ENCODE results near the gene GANAB. TPM values are rescaled to one million over a fixed set of nuclear protein-coding genes. Genes with fewer than 3 reads are reported as not detected.

Gene GANAB
- total RNA-seq, 1 donor from 2014 or later, result 229 TPM

- TF ChIP-seq CTCF (IDR thresholded peaks at IDR 0.05), result no peak
- no peaks in the 10 kb centered on the region for H3K27me3 ChIP-seq
- peaks cover 36% of the 10 kb centered on the region for H3K4me1 ChIP-seq
- ATAC-seq, result peak; percentile 47
- H3K4me3 ChIP-seq, result peak overlapping the region; percentile 88
- DNase-seq, result no peak
- peaks cover 33% of the 10 kb centered on the region for H3K36me3 ChIP-seq
- H3K27ac ChIP-seq, result peak overlapping the region; percentile 89
- intact Hi-C loops (cut with DNase I), result no loop called here
- H3K9me3 ChIP-seq, result no peaks in the 10 kb centered on the region
Observed at GRCh38 chr11:62671236-62671607, 24.8 kb upstream of the GANAB start.

DNA sequence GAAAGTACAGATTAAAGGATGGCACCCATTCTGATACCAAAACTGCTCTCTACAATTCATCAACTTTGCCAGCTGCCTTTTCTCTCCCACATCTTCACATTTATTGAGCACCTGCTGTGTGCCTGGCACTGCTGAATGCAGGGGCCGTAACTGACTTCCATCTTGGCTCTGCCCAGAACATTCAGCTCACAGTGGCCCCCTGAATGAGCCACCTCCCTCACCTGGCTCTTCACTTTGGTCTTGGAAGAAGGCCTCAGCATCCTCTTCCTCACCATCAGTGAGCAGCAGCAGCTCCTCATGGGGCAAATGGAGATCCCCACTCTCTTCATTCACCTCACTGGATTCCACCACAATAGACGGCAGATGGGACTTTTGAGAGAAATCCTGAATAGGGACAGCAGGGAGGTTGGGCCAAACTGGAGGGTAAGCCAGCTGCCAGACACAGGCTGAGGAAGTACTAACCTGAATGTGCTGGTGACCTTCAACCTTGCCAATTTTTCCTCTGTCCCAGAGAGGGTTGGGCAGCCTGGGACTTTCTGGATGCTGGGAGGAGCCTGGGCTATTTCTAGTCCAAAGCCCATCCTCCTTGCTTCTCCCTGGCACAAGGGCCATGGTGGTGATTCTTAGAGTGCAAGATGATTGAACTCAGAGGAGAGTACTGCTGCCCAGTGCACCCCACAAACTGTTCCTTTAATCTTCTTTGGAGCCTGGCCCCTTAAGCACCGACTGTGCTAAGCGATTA, 23.2 kb upstream of the GANAB start:
- no peaks in the 10 kb centered on the region for H3K9me3 ChIP-seq
- H3K27ac ChIP-seq, result no peak overlapping the region
- TF ChIP-seq CTCF (IDR thresholded peaks at IDR 0.05), result no peak
- no peaks in the 10 kb centered on the region for H3K27me3 ChIP-seq
- intact Hi-C loops (cut with DNase I), result no loop called here
- H3K36me3 ChIP-seq, result peaks cover 22% of the 10 kb centered on the region
- H3K4me3 ChIP-seq, result no peak overlapping the region
- peaks cover 39% of the 10 kb centered on the region for H3K4me1 ChIP-seq
- no peak for ATAC-seq
- no peak for DNase-seq

- Histone ChIP-seq H3K36me3 (peaks cover 21% of the 10 kb centered on the region), H3K4me1 (peaks cover 32% of the 10 kb centered on the region)
Observed at GRCh38 chr11:62667460-62667859, 21.0 kb upstream of the GANAB start.

DNA sequence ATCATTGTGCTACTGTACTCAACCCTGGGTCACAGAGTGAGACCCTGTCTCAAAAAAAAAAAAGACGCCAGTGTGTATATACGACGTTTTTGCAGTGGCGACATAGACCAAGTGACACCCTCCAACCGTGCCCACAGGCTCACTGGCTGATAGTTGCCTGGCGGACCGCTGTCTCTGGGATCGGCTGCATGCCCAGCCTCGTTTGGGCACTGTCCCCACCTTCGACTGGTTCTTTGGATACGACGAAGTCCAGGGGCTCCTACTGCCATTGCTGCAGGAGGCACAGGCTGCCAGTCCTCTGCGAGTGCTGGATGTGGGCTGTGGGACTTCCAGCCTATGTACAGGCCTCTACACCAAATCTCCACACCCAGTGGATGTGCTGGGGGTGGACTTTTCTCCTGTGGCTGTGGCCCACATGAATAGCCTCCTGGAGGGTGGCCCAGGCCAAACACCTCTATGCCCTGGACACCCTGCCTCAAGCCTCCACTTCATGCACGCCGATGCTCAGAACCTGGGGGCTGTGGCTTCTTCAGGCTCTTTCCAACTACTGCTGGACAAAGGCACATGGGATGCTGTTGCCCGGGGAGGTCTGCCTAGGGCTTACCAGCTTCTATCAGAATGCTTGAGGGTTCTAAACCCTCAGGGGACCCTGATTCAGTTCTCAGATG, 20.0 kb upstream of the GANAB start:
- TF ChIP-seq CTCF (IDR thresholded peaks at IDR 0.05), result no peak
- Histone ChIP-seq H3K4me1 (peaks cover 28% of the 10 kb centered on the region), H3K36me3 (peaks cover 26% of the 10 kb centered on the region), H3K4me3 (peak overlapping the region; percentile 92), H3K27me3 (no peaks in the 10 kb centered on the region), H3K27ac (peak overlapping the region; percentile 91), H3K9me3 (no peaks in the 10 kb centered on the region)
- no peak for DNase-seq
- ATAC-seq, result no peak
- intact Hi-C loops (cut with DNase I), result no loop called here

More at GRCh38 chr11:62667460-62667859, 21.0 kb upstream of the GANAB start:
- Histone ChIP-seq H3K27ac (no peak overlapping the region), H3K9me3 (no peaks in the 10 kb centered on the region), H3K4me3 (no peak overlapping the region), H3K27me3 (no peaks in the 10 kb centered on the region)
- ATAC-seq (no peak), DNase-seq (no peak)
- TF ChIP-seq CTCF (IDR thresholded peaks at IDR 0.05), result no peak
- intact Hi-C loops (cut with DNase I), result no loop called here

DNA sequence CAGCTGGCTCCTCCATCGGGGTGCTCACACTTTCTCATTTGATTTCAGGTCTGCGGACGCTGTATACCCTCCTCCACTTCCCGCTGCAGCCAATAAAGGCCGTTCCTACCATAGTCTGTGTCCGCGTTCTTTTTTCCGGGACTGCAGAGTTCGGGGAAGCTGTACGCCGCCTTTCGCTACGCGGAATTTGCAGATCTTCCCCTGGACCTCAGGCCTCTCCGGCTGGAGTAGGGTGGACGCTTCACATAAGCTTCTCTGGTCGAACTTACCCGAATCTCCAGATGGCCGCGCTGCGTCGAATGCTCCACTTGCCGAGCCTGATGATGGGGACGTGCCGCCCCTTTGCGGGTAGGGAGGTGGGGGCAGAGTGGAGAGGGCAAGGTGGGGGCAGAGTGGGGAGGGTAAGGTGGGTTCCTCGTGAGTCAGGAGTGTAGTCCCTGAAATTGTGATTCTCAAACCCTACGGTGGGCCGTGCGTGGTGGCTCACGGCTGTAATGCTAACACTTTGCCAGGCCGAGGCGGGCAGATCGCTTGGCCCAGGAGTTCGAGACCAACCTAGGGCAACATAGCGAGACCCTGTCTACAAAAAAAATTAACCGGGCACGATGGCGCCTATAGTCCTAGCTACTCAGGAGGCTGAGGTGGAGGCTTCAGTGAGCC, 19.3 kb upstream of the GANAB start:
- intact Hi-C loops (cut with DNase I), result no loop called here
- ATAC-seq (peak; percentile 55), DNase-seq (peak; percentile 82)
- H3K4me1 ChIP-seq, result peaks cover 26% of the 10 kb centered on the region
- H3K4me3 ChIP-seq, result peak overlapping the region; percentile 92
- H3K36me3 ChIP-seq, result peaks cover 26% of the 10 kb centered on the region
- no peak for TF ChIP-seq CTCF (IDR thresholded peaks at IDR 0.05)
- no peaks in the 10 kb centered on the region for H3K27me3 ChIP-seq
- H3K9me3 ChIP-seq, result no peaks in the 10 kb centered on the region
- H3K27ac ChIP-seq, result peak overlapping the region; percentile 91
